A549 treated with dexamethasone at 1 μM for 4 hours (cell line): ENCODE measurements around the gene HBA1. TPM values are rescaled to one million over a fixed set of nuclear protein-coding genes. Genes with fewer than 3 reads are reported as not detected.

Experiments
- total RNA-seq: library from RNA; stranded (reverse); fragments of 200-300 nt; extraction: Qiagen RNA extraction; gene quantifications from 5 replicates; pipeline ENCODE4 v1.2.3, GENCODE V29; 2022

The HBA1 gene
- total RNA-seq, result 0.99 to 2.3 TPM (median 2.0 TPM) in 5 replicates

GRCh38 chr16:176477-177382, at the start of gene HBA1:
HBA1 (plus strand) TSS chr16:176680; CDS start chr16:176717, 37 bp downstream.

GRCh38 chr16:152141-153128, 24.0 kb upstream of the HBA1 start, which contains the start of gene HBZ:
HBZ (plus strand) TSS chr16:152644; CDS start chr16:152910, 266 bp downstream.

GRCh38 chr16:165539-166374, 10.7 kb upstream of the HBA1 start, which contains the start of gene HBM:
HBM (plus strand) TSS chr16:165978; CDS start chr16:165998, 20 bp downstream.

GRCh38 chr16:172374-172941, 4.0 kb upstream of the HBA1 start, which contains the start of gene HBA2:
HBA2 (plus strand) TSS chr16:172876; CDS start chr16:172913, 37 bp downstream.

GRCh38 chr16:180101-180675, 3.7 kb downstream of the HBA1 start, which contains the start of gene HBQ1:
HBQ1 (plus strand) TSS chr16:180459; CDS start chr16:180487, 28 bp downstream.

Other genes with a start within 250 kb of the HBA1 start
- gene POLR3K, start 123.1 kb upstream of the HBA1 start, total RNA-seq, result 28.5 to 35.1 TPM (median 31.5 TPM) in 5 replicates
- gene SNRNP25, start 122.9 kb upstream of the HBA1 start, total RNA-seq, result 58.5 to 66.5 TPM (median 63.1 TPM) in 5 replicates
- 17.7 to 29.7 TPM (median 26.5 TPM) in 5 replicates for gene RHBDF1, start 104.0 kb upstream of the HBA1 start, total RNA-seq
- gene MPG, start 98.5 kb upstream of the HBA1 start, total RNA-seq, result 54.7 to 71.6 TPM (median 67.8 TPM) in 5 replicates
- 18.7 to 32.9 TPM (median 30.2 TPM) in 5 replicates for gene NPRL3, start 38.0 kb upstream of the HBA1 start, total RNA-seq
- gene HBZ, start 24.0 kb upstream of the HBA1 start, total RNA-seq, result 0.19 TPM in 1 of 5 replicates, not detected in the others
- not detected in 5 replicates for gene HBM, start 10.7 kb upstream of the HBA1 start, total RNA-seq
- gene HBA2, start 3.8 kb upstream of the HBA1 start, total RNA-seq, result 0.25 to 1.0 TPM (median 0.36 TPM) in 5 replicates
- 4.5 to 7.2 TPM (median 6.6 TPM) in 5 replicates for gene HBQ1, start 3.8 kb downstream of the HBA1 start, total RNA-seq
- gene LUC7L, start 52.8 kb downstream of the HBA1 start, total RNA-seq, result 35.9 to 49.4 TPM (median 45.7 TPM) in 5 replicates
- gene FAM234A, start 58.1 kb downstream of the HBA1 start, total RNA-seq, result 40.4 to 53.2 TPM (median 47.3 TPM) in 5 replicates
- 2.3 to 5.4 TPM (median 3.7 TPM) in 5 replicates for gene RGS11, start 99.3 kb downstream of the HBA1 start, total RNA-seq
- 2.6 to 3.1 TPM (median 2.8 TPM) in 5 replicates for gene ARHGDIG, start 103.9 kb downstream of the HBA1 start, total RNA-seq
- gene PDIA2, start 106.5 kb downstream of the HBA1 start, total RNA-seq, result 0.17 to 0.37 TPM (median 0.30 TPM) in 5 replicates
- 25.9 to 34.1 TPM (median 33.5 TPM) in 5 replicates for gene AXIN1, start 176.0 kb downstream of the HBA1 start, total RNA-seq
- gene MRPL28, start 193.9 kb downstream of the HBA1 start, total RNA-seq, result 123 to 138 TPM (median 131 TPM) in 5 replicates
- 24.8 to 39.9 TPM (median 34.7 TPM) in 5 replicates for gene PGAP6, start 205.3 kb downstream of the HBA1 start, total RNA-seq
- 275 to 460 TPM (median 445 TPM) in 5 replicates for gene NME4, start 220.5 kb downstream of the HBA1 start, total RNA-seq
- gene DECR2, start 225.2 kb downstream of the HBA1 start, total RNA-seq, result 21.2 to 29.7 TPM (median 26.3 TPM) in 5 replicates
- 23.1 to 33.6 TPM (median 29.8 TPM) in 5 replicates for gene RAB11FIP3, start 249.0 kb downstream of the HBA1 start, total RNA-seq